HepG2 (cell line): Measurements from ENCODE around the gene OR1L1. TPM values are rescaled to one million over a fixed set of nuclear protein-coding genes. Genes with fewer than 3 reads are reported as not detected.

ENCODE experiments used
- ATAC-seq: fragments of 200-7000 bp; cut with Tn5 transposase; 3 replicates; pipeline ENCODE4 v1.9.1; 2020; ENCODE audit warnings: mild to moderate bottlenecking, moderate library complexity
- BruUV-seq: library from RNA; stranded (reverse); fragments of 400-500 nt; replicated peaks from 2 replicates; lab custom pipeline; 2021; lab: Mats Ljungman, UMichigan
- CTCF ChIA-PET: fragments of 300-600 bp; formaldehyde crosslinking; extraction: SDS; loops from one replicate; lab custom pipeline; 2021; ENCODE audit warnings: low total read pairs, inconsistent platforms, low intra/inter-chr PET ratio; lab: Yijun Ruan, JAX
- POLR2A ChIA-PET: fragments of 350-600 bp; sonication (Branson Sonifier 250); formaldehyde crosslinking; loops from one replicate; lab custom pipeline; 2020; ENCODE audit warnings: antibody characterized with exemption, inconsistent platforms; lab: Yijun Ruan, JAX
- DNase-seq: peaks from one replicate; pipeline ENCODE4 v3.0.0-alpha.2; 2015; ENCODE audit warnings: low spot score
- FAIRE-seq: peaks from 3 replicates; lab custom pipeline; 2011; peaks lifted over from hg19 to GRCh38; lab: Jason Lieb, UNC
- H2AFZ ChIP-seq: one replicate; pipeline ENCODE4 v1.6.1; 2011; ENCODE audit warnings: low read length, inconsistent platforms
- H3K27ac ChIP-seq: fragments of 300-600 bp; 3 replicates; pipeline ENCODE4 v1.8.0; 2011; ENCODE audit warnings: mixed run types, mild to moderate bottlenecking, mixed read lengths, low read length, inconsistent platforms; ENCODE audit not compliant: insufficient read depth; ENCODE audit errors: extremely low read length
- H3K27me3 ChIP-seq, 2 experiments: fragments of 200-600 bp in 1 of 2; 2 replicates in 1 of 2; 3 replicates in 1 of 2; pipeline versions ENCODE4 v1.6.0 to v1.8.0; 2011; ENCODE audit warnings: low read length in 2 of 2, mild to moderate bottlenecking in 2 of 2, moderate library complexity in 2 of 2, inconsistent platforms in 1 of 2; ENCODE audit not compliant: insufficient read depth in 2 of 2, control insufficient read depth in 1 of 2
- H3K36me3 ChIP-seq, 2 experiments: fragments of 200-600 bp in 1 of 2; replicated peaks in 1 of 2; 2 replicates in 1 of 2; 3 replicates in 1 of 2; pipeline versions ENCODE4 v1.5.1 to v1.8.0; 2011; ENCODE audit warnings: low read length in 2 of 2, inconsistent platforms in 1 of 2; ENCODE audit not compliant: insufficient read depth in 2 of 2, control insufficient read depth in 1 of 2
- H3K4me1 ChIP-seq: 2 replicates; pipeline ENCODE4 v1.5.1; 2012; ENCODE audit warnings: low read length, inconsistent platforms; ENCODE audit not compliant: insufficient read depth
- H3K4me2 ChIP-seq: 2 replicates; pipeline ENCODE4 v1.6.0; 2011; ENCODE audit warnings: low read depth, low read length, inconsistent platforms
- H3K4me3 ChIP-seq, 3 experiments: fragments of 200-600 bp in 1 of 3; sonication (generic), shearing (Covaris generic) in 1 of 3; replicated peaks in 1 of 3; 2 replicates each; pipeline ENCODE4 v1.5.1; 2011 to 2016; ENCODE audit warnings: low read length in 3 of 3, inconsistent platforms in 2 of 3, low read depth in 2 of 3, mild to moderate bottlenecking in 2 of 3, control low read depth in 1 of 3, mixed read lengths in 1 of 3; ENCODE audit not compliant: insufficient read depth in 1 of 3
- H3K79me2 ChIP-seq: one replicate; pipeline ENCODE4 v1.6.1; 2011; ENCODE audit warnings: low read length, inconsistent platforms; ENCODE audit not compliant: insufficient read depth
- H3K9ac ChIP-seq: 2 replicates; pipeline ENCODE4 v1.6.0; 2011; ENCODE audit warnings: mild to moderate bottlenecking, low read depth, low read length, inconsistent platforms; ENCODE audit not compliant: insufficient read depth
- H3K9me3 ChIP-seq: 2 replicates; pipeline ENCODE4 v1.5.1; 2012; ENCODE audit warnings: mild to moderate bottlenecking, low read length
- H4K20me1 ChIP-seq: 2 replicates; pipeline ENCODE4 v1.6.0; 2011; ENCODE audit warnings: inconsistent platforms, mild to moderate bottlenecking, low read length, moderate library complexity; ENCODE audit not compliant: insufficient read depth
- WGBS: methylation state at CpG from one replicate; pipeline ENCODE4 v1.1.6; 2017; ENCODE audit warnings: low lambda C conversion rate; 5-methylcytosine and 5-hydroxymethylcytosine counted together
- in situ Hi-C: cut with HindIII; loops from 2 replicates; pipeline ENCODE4 v1.10.0; 2017; ENCODE audit warnings: low pct_unique_long_range_greater_than_20kb; ENCODE audit not compliant: extremely low pct_ligation_motif_present
- intact Hi-C: fragments of 100-400 bp; cut with micrococcal nuclease; formaldehyde crosslinking; loops from one replicate; pipeline ENCODE4 v1.10.0; 2022; ENCODE audit not compliant: unreplicated experiment
- polyA plus RNA-seq, 8 experiments: library from polyadenylated mRNA; depleted of rRNA in 3 of 8; stranded (reverse) in 7 of 8; unstranded in 1 of 8; fragments of >200 nt; fragmentation: Illumina TruSeq in 4 of 8; extraction: Trizol in 4 of 8; gene quantifications; 2 replicates each; pipeline versions ENCODE4 v1.2.1 to v1.2.3, GENCODE V29; 2011 to 2016; ENCODE audit warnings: low read depth in 4 of 8, missing spikeins in 1 of 8, mixed read lengths in 1 of 8; ENCODE audit not compliant: insufficient read depth in 1 of 8
- total RNA-seq, 5 experiments: library from RNA; depleted of rRNA; stranded (reverse); fragments of >200 nt; fragmentation: Illumina TruSeq; extraction: Trizol; gene quantifications; 2 replicates each; pipeline ENCODE4 v1.2.3, GENCODE V29; 2016; ENCODE audit warnings: low read depth in 1 of 5
- TF ChIP-seq, protein P1 (sequence below): sonication (generic); formaldehyde crosslinking; IDR thresholded peaks from 2 replicates; pipeline ENCODE4 v1.4.0; 2020; ENCODE audit warnings: missing genetic modification reagents; ENCODE audit errors: not compliant biosample characterization
- TF ChIP-seq, protein P2 (sequence below): sonication (generic); formaldehyde crosslinking; IDR thresholded peaks from 2 replicates; pipeline ENCODE4 v1.5.0; 2020; ENCODE audit warnings: missing genetic modification reagents

Gene OR1L1
- total and polyA plus RNA-seq, 2 of the 13 experiments (the other 11 are each of a cell fraction or from before 2014, with no cell fraction given) = not detected

DNA sequence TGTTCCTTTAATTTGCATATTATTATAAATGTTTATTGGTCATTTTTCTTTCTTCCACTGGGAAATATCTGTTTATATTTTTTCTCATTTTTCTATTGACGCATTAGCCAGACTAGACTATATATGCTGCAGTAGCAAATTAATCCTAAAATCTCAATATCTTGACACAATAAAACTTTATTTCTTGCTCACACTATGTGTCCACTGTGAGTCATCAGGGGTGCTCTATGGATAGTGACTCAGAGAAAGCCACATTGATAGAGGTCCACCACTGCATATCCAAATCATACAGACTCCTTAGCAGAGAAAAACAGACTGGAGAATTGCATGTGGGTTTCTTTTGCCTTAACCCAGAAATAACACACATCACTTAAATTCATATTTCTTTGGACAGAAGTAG, 34.2 kb downstream of the OR1L1 start:
- in situ Hi-C loops = no loop called here
- DNase-seq = no peak
- CTCF ChIA-PET = no interaction called here

More for the DNA sequence above, 34.2 kb downstream of the OR1L1 start:
- TF ChIP-seq, protein P1, sequence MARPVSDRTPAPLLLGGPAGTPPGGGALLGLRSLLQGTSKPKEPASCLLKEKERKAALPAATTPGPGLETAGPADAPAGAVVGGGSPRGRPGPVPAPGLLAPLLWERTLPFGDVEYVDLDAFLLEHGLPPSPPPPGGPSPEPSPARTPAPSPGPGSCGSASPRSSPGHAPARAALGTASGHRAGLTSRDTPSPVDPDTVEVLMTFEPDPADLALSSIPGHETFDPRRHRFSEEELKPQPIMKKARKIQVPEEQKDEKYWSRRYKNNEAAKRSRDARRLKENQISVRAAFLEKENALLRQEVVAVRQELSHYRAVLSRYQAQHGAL (CRISPR knock-in tag) = no peak
- TF ChIP-seq, protein P2, sequence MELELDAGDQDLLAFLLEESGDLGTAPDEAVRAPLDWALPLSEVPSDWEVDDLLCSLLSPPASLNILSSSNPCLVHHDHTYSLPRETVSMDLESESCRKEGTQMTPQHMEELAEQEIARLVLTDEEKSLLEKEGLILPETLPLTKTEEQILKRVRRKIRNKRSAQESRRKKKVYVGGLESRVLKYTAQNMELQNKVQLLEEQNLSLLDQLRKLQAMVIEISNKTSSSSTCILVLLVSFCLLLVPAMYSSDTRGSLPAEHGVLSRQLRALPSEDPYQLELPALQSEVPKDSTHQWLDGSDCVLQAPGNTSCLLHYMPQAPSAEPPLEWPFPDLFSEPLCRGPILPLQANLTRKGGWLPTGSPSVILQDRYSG (CRISPR knock-in tag) = no peak
- WGBS = 94% methylated on average over 1 of the region's 1 CpG
- intact Hi-C loops = no loop called here
- no peaks in the 10 kb centered on the region for H3K79me2 ChIP-seq
- POLR2A ChIA-PET = no interaction called here
- H3K9me3 ChIP-seq = 0 out of 2 replicates have a peak, but pooled peaks cover 4% of the 10 kb centered on the region
- no peak overlapping the region for H2AFZ ChIP-seq
- no peaks in the 10 kb centered on the region for H3K36me3 ChIP-seq
- no peaks in the 10 kb centered on the region for H3K27me3 ChIP-seq
- no peak overlapping the region for H3K4me2 ChIP-seq
- H3K9ac ChIP-seq = no peak overlapping the region
- ATAC-seq (no peak), FAIRE-seq (no peak)
- H3K27ac ChIP-seq = no peak overlapping the region
- H3K4me1 ChIP-seq = no peaks in the 10 kb centered on the region
- no peaks in the 10 kb centered on the region for H4K20me1 ChIP-seq
- no TSS peak for BruUV-seq
- no peak overlapping the region for H3K4me3 ChIP-seq

Other genes with a start within 250 kb of the OR1L1 start
- gene OR1J1, start 183.8 kb upstream of the OR1L1 start, total RNA-seq (2016; rRNA removed; fragmentation: Illumina TruSeq; extraction: Trizol) = not detected in 2 replicates
- not detected in 2 replicates for gene OR1J1, start 183.8 kb upstream of the OR1L1 start, polyA plus RNA-seq (2011; rRNA removed)
- not detected in 2 replicates for gene OR1J2, start 150.9 kb upstream of the OR1L1 start, total RNA-seq (2016; rRNA removed; fragmentation: Illumina TruSeq; extraction: Trizol)
- gene OR1J2, start 150.9 kb upstream of the OR1L1 start, polyA plus RNA-seq (2011; rRNA removed) = not detected in 2 replicates
- not detected in 2 replicates for gene OR1J4, start 142.6 kb upstream of the OR1L1 start, total RNA-seq (2016; rRNA removed; fragmentation: Illumina TruSeq; extraction: Trizol)
- 0.09 TPM in 1 of 2 replicates, not detected in the other for gene OR1J4, start 142.6 kb upstream of the OR1L1 start, polyA plus RNA-seq (2011; rRNA removed)
- gene OR1N1, start 134.4 kb upstream of the OR1L1 start, total RNA-seq (2016; rRNA removed; fragmentation: Illumina TruSeq; extraction: Trizol) = not detected in 2 replicates
- not detected in 2 replicates for gene OR1N1, start 134.4 kb upstream of the OR1L1 start, polyA plus RNA-seq (2011; rRNA removed)
- not detected in 2 replicates for gene OR1N2, start 108.6 kb upstream of the OR1L1 start, total RNA-seq (2016; rRNA removed; fragmentation: Illumina TruSeq; extraction: Trizol)
- gene OR1N2, start 108.6 kb upstream of the OR1L1 start, polyA plus RNA-seq (2011; rRNA removed) = not detected in 2 replicates
- gene OR1L8, start 78.3 kb upstream of the OR1L1 start, total RNA-seq (2016; rRNA removed; fragmentation: Illumina TruSeq; extraction: Trizol) = not detected in 2 replicates
- 0.07 TPM in 1 of 2 replicates, not detected in the other for gene OR1L8, start 78.3 kb upstream of the OR1L1 start, polyA plus RNA-seq (2011; rRNA removed)
- gene OR1Q1, start 47.0 kb upstream of the OR1L1 start, total RNA-seq (2016; rRNA removed; fragmentation: Illumina TruSeq; extraction: Trizol) = not detected in 2 replicates
- 0.07 and 0.12 TPM in 2 replicates for gene OR1Q1, start 47.0 kb upstream of the OR1L1 start, polyA plus RNA-seq (2011; rRNA removed)
- not detected in 2 replicates for gene OR1B1, start 4.1 kb upstream of the OR1L1 start, total RNA-seq (2016; rRNA removed; fragmentation: Illumina TruSeq; extraction: Trizol)
- not detected in 2 replicates for gene OR1B1, start 4.1 kb upstream of the OR1L1 start, polyA plus RNA-seq (2011; rRNA removed)
- gene OR1L3, start 13.4 kb downstream of the OR1L1 start, total RNA-seq (2016; rRNA removed; fragmentation: Illumina TruSeq; extraction: Trizol) = not detected in 2 replicates
- gene OR1L3, start 13.4 kb downstream of the OR1L1 start, polyA plus RNA-seq (2011; rRNA removed) = not detected in 2 replicates
- gene OR1L4, start 62.3 kb downstream of the OR1L1 start, total RNA-seq (2016; rRNA removed; fragmentation: Illumina TruSeq; extraction: Trizol) = not detected in 2 replicates
- not detected in 2 replicates for gene OR1L4, start 62.3 kb downstream of the OR1L1 start, polyA plus RNA-seq (2011; rRNA removed)
- not detected in 2 replicates for gene OR1L6, start 80.6 kb downstream of the OR1L1 start, total RNA-seq (2016; rRNA removed; fragmentation: Illumina TruSeq; extraction: Trizol)
- not detected in 2 replicates for gene OR1L6, start 80.6 kb downstream of the OR1L1 start, polyA plus RNA-seq (2011; rRNA removed)
- not detected in 2 replicates for gene OR5C1, start 127.2 kb downstream of the OR1L1 start, total RNA-seq (2016; rRNA removed; fragmentation: Illumina TruSeq; extraction: Trizol)
- gene OR5C1, start 127.2 kb downstream of the OR1L1 start, polyA plus RNA-seq (2011; rRNA removed) = not detected in 2 replicates
- not detected in 2 replicates for gene OR1K1, start 138.4 kb downstream of the OR1L1 start, total RNA-seq (2016; rRNA removed; fragmentation: Illumina TruSeq; extraction: Trizol)
- gene OR1K1, start 138.4 kb downstream of the OR1L1 start, polyA plus RNA-seq (2011; rRNA removed) = not detected in 2 replicates
- 21.6 and 35.2 TPM in 2 replicates for gene PDCL, start 166.9 kb downstream of the OR1L1 start, total RNA-seq (2016; rRNA removed; fragmentation: Illumina TruSeq; extraction: Trizol)
- gene PDCL, start 166.9 kb downstream of the OR1L1 start, polyA plus RNA-seq (2011; rRNA removed) = 4.8 and 6.1 TPM in 2 replicates
- gene RC3H2, start 243.6 kb downstream of the OR1L1 start, total RNA-seq (2016; rRNA removed; fragmentation: Illumina TruSeq; extraction: Trizol) = 36.4 and 42.5 TPM in 2 replicates
- 20.3 and 21.0 TPM in 2 replicates for gene RC3H2, start 243.6 kb downstream of the OR1L1 start, polyA plus RNA-seq (2011; rRNA removed)